ENCODE results near the gene UBE2E1.

UBE2E1 gene

DNA sequence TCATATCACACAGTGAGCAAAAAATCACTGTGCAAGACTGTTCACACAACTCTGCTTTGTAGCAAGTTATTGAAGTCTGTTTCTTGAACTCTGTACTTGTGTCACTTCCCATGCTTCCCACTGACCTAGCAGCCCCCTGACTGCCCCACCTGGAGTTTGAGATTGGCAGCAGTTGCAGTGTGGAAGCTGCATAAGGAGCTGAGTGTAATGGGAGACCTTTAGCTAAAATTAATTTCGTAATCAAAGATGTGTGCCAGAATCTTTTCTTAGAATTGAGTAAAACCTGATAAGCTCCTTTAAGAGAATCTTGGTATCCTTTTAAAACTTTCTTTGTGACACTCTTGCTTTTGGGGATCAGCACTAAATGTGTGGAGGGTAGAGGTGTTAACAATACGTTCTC, 68.2 kb downstream of the UBE2E1 start:
- no peak overlapping the region for H3K4me3 ChIP-seq (ENCODE audit: low read depth, low read length)
- in situ Hi-C loops (cut with HindIII; ENCODE audit: low sequenced_read_pairs) = no loop called here
- TF ChIP-seq, protein P1, sequence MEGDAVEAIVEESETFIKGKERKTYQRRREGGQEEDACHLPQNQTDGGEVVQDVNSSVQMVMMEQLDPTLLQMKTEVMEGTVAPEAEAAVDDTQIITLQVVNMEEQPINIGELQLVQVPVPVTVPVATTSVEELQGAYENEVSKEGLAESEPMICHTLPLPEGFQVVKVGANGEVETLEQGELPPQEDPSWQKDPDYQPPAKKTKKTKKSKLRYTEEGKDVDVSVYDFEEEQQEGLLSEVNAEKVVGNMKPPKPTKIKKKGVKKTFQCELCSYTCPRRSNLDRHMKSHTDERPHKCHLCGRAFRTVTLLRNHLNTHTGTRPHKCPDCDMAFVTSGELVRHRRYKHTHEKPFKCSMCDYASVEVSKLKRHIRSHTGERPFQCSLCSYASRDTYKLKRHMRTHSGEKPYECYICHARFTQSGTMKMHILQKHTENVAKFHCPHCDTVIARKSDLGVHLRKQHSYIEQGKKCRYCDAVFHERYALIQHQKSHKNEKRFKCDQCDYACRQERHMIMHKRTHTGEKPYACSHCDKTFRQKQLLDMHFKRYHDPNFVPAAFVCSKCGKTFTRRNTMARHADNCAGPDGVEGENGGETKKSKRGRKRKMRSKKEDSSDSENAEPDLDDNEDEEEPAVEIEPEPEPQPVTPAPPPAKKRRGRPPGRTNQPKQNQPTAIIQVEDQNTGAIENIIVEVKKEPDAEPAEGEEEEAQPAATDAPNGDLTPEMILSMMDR (IDR thresholded peaks at IDR 0.05; ENCODE audit: low read depth, low read length) = no peak
- DNase-seq (ENCODE audit: low read depth, low spot score) = peak; percentile 23

DNA sequence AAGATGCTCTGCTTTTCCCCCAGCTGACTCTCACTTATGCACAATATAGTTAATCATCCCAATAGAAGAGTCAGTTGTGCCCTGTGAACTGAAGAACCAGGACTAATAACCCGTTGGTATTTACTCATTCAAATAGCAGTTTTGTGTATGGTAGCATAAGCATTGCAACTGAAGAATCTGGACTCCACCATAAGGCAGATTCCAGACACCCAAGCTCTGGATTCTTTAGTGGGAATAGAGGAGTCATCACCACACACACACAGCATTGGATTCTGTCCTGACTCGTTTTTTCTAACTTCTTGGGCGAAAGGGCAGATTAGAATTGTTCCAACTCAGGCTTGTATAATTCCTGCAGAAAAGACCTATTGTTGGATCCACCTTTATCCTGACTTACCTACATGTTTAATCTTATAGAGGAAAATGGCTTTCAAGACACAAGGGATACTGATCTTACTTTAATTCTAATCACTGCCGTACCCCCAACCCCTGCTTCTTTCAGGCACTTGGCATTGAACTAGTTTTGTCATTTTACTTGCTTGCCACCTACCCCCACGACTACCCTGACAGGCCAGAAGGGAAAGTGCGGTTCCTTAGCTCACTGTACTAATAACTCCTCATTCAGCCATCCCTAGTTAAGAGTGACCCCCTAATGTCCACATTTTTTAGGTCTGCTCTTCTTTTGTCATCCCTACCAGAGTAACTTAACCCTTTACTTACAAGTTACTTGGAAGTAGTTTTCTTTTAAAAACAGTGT, 68.8 kb downstream of the UBE2E1 start:
- TF ChIP-seq, protein P1 (IDR thresholded peaks at IDR 0.05; ENCODE audit: low read depth, low read length) = no peak
- in situ Hi-C loops (cut with HindIII; ENCODE audit: low sequenced_read_pairs) = no loop called here
- DNase-seq (ENCODE audit: low read depth, low spot score) = peak; percentile 72
- no peak overlapping the region for H3K4me3 ChIP-seq (ENCODE audit: low read depth, low read length)

DNA sequence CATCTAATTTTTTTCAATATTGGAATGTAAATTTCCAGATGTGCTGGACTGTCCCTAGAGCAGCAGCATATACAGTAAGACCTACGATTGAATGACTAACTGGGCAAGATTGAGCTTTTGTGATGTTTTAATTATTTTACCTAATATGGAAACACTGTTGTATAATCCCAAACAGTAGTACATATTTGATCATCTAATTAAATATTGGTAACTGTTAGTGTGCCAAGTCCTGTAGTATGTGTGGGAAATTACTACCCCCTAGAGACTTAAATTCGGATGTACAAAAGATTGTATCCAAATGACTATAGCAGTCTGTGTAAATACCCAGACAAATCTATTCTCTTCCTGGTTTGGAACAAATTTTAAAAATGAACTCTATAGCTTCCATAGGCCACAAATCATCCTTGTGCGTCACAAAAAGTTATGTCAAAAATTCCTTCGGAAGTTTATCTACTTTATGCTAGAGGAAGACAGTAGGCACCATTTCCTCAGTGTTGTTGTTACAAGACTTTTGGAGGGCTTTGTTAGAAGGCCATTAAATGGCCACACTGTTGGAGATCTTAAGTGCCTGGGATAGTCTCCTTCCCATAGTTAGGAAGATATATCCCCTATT, 69.5 kb downstream of the UBE2E1 start:
- DNase-seq (ENCODE audit: low read depth, low spot score) = no peak
- no peak overlapping the region for H3K4me3 ChIP-seq (ENCODE audit: low read depth, low read length)
- in situ Hi-C loops (cut with HindIII; ENCODE audit: low sequenced_read_pairs) = no loop called here
- TF ChIP-seq, protein P1 (IDR thresholded peaks at IDR 0.05; ENCODE audit: low read depth, low read length) = no peak

DNA sequence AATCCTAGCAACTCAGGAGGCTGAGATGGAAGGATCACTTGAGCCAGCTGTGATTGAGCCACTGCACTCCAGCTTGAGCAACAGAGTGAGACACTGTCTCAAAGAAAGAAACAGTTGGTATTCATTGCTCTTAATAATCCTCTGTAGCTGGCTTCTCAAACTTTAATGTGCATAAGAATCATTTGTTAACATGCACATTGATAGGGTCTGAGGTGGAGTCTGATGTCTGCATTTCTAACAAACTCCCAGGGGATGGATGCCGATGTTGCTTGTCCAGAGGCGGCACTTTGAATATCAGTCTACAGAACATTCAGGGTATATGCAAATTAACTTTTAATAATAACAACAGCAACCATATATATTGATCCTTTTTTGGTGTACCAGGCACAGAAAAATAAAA, 71.2 kb downstream of the UBE2E1 start:
- TF ChIP-seq, protein P1 (IDR thresholded peaks at IDR 0.05; ENCODE audit: low read depth, low read length) = no peak
- DNase-seq (ENCODE audit: low read depth, low spot score) = no peak
- H3K4me3 ChIP-seq (ENCODE audit: low read depth, low read length) = no peak overlapping the region
- in situ Hi-C loops (cut with HindIII; ENCODE audit: low sequenced_read_pairs) = no loop called here

DNA sequence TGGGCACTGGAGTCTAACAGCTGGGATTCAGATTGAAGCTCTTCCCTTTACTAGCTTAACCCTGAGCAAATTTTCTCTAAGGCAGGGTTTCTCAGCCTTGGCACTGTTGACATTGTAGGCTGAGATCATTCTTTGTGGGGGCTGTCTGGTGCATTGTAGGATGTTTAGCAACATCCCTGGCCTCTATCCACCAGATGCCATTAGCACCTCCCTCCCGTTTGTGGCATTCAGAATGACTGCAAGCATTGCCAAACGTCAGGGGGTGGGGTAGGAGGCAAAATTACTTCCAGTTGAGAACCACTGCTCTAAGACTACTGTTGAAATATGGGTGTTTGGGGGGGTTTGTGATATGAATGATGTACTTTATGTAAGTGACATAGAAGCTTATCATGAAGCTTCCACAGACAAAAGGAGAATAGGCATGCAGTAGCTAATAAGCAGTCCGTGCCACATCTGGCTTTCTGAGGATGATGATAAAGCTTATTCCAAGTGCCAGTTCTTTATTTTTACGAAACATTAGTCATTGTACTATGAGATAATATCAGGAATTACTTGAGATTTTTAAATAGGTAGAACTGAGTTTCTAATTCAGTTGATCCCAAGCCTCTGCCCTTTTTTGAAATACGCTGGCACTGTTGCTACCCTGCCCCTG, 71.7 kb downstream of the UBE2E1 start:
- in situ Hi-C loops (cut with HindIII; ENCODE audit: low sequenced_read_pairs) = no loop called here
- peak; percentile 67 for DNase-seq (ENCODE audit: low read depth, low spot score)
- H3K4me3 ChIP-seq (ENCODE audit: low read depth, low read length) = no peak overlapping the region
- TF ChIP-seq, protein P1 (IDR thresholded peaks at IDR 0.05; ENCODE audit: low read depth, low read length) = no peak

DNA sequence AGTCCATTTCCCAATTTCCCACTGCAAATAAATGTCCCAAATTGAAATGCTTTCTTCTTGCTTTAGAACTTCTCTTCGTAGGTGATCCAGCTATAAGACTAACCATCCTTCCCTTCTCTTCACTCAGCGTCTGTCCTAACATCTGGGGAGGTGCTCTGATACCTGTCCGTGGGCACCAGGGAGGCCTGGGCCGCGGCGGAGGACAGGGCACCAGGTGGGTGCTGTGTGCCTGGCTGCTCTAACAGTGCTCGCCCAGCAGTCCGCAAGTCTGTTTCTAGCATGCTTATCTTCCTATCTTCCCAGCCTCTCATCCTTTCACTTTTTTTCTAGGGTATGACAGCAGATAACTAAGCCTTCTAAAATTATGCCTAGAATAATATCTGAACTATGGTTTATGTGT, 73.7 kb downstream of the UBE2E1 start:
- DNase-seq (ENCODE audit: low read depth, low spot score) = no peak
- in situ Hi-C loops (cut with HindIII; ENCODE audit: low sequenced_read_pairs) = no loop called here
- H3K4me3 ChIP-seq (ENCODE audit: low read depth, low read length) = no peak overlapping the region
- TF ChIP-seq, protein P1 (IDR thresholded peaks at IDR 0.05; ENCODE audit: low read depth, low read length) = no peak

Measured in astrocyte of the spinal cord (primary cell).